ENCODE results near the gene NADK2. TPM values are rescaled to one million over a fixed set of nuclear protein-coding genes. Genes with fewer than 3 reads are reported as not detected.

The NADK2 gene
- total RNA-seq, 1 experiment from 2014 or later = 12.2 TPM

- H3K9ac ChIP-seq (ENCODE audit: extremely low read depth, insufficient read length, low read length) = no peak overlapping the region
- H2BK5ac ChIP-seq (ENCODE audit: insufficient read length, low read length) = no peak overlapping the region
- no peak overlapping the region for H3K14ac ChIP-seq (ENCODE audit: insufficient read depth, low read length)
- H3K79me2 ChIP-seq (ENCODE audit: insufficient read depth, low read length) = no peaks in the 10 kb centered on the region
- no CpG with 5 or more reads among the region's 1 CpG for WGBS (ENCODE audit: extremely low coverage, insufficient read length, low lambda C conversion rate)
- H3K4me3 Mint-ChIP-seq = no peak overlapping the region
- TF ChIP-seq CTCF (conservative IDR thresholded peaks at IDR 0.05) = no peak
- peaks cover 0 to 2% (median 0%) of the 10 kb centered on the region in 3 experiments; a peak in 1 of 7 replicates for H3K36me3 Mint-ChIP-seq (ENCODE audit: insufficient read depth in 1 of 3, low read depth in 3 of 3)
- no peak overlapping the region for H2AK5ac ChIP-seq (ENCODE audit: insufficient read length, low read length)
- no peak overlapping the region for H3K27ac ChIP-seq (ENCODE audit: insufficient read length, low read depth, low read length)
- H3K4ac ChIP-seq (ENCODE audit: low read depth, low read length) = no peak overlapping the region
- no peaks in the 10 kb centered on the region for H3K23me2 ChIP-seq (ENCODE audit: insufficient read length, low read depth, low read length, poor library complexity, severe bottlenecking)
- no peak overlapping the region for H2AFZ ChIP-seq (ENCODE audit: low read length)
- no peak overlapping the region for H4K5ac ChIP-seq (ENCODE audit: insufficient read length, low read depth, low read length)
- no peak overlapping the region for H3K4me2 ChIP-seq (ENCODE audit: insufficient read depth, insufficient read length, low read length)
- H3K4me1 Mint-ChIP-seq = no peaks in the 10 kb centered on the region
- H3K9me3 ChIP-seq (ENCODE audit: control insufficient read depth, low read depth, low read length) = no peaks in the 10 kb centered on the region
- no peaks in the 10 kb centered on the region for H3K9me3 Mint-ChIP-seq
- no peak overlapping the region for H4K8ac ChIP-seq (replicated peaks; ENCODE audit: insufficient read length, low read depth, low read length)
- no peaks in the 10 kb centered on the region for H3K79me1 ChIP-seq (ENCODE audit: insufficient read depth, low read depth, low read length, poor library complexity, severe bottlenecking)
- H3K56ac ChIP-seq (ENCODE audit: insufficient read length, low read depth, low read length) = no peak overlapping the region
- H2BK20ac ChIP-seq (ENCODE audit: low read depth, low read length, poor library complexity, severe bottlenecking) = no peak overlapping the region
- H3T11ph ChIP-seq (ENCODE audit: low read length) = no peak overlapping the region
- no peak overlapping the region for H3K23ac ChIP-seq (ENCODE audit: insufficient read length, low read depth, low read length)
- DNase-seq = no peak
- H3K4me1 ChIP-seq (ENCODE audit: insufficient read depth, low read length) = no peaks in the 10 kb centered on the region
- no peak overlapping the region for H2BK15ac ChIP-seq (ENCODE audit: low read depth, low read length)
- H4K20me1 ChIP-seq (ENCODE audit: control insufficient read depth, insufficient read depth, insufficient read length) = no peaks in the 10 kb centered on the region
- no peak overlapping the region for H3K27ac Mint-ChIP-seq
- no peaks in the 10 kb centered on the region for H3K27me3 Mint-ChIP-seq (ENCODE audit: low read depth)
- no peak overlapping the region for H4K91ac ChIP-seq (ENCODE audit: insufficient read length, low read depth, low read length)
- H2BK120ac ChIP-seq (ENCODE audit: low read depth, low read length, poor library complexity, severe bottlenecking) = no peak overlapping the region
- H3K27me3 ChIP-seq (ENCODE audit: insufficient read depth, low read length) = no peaks in the 10 kb centered on the region
- H2BK12ac ChIP-seq (ENCODE audit: insufficient read length, low read depth, low read length) = no peak overlapping the region
- no peak overlapping the region for H3K18ac ChIP-seq (ENCODE audit: insufficient read length, low read depth, low read length)
Measured at GRCh38 chr5:36217988-36218387, 23.7 kb downstream of the NADK2 start.
